Left colon (tissue), 2 donors: ENCODE data around the gene ZPBP. TPM values are rescaled to one million over a fixed set of nuclear protein-coding genes. Genes with fewer than 3 reads are reported as not detected.
A peak's percentile ranks its signal among the peaks of the same experiment; 100 is the strongest.

Experiments
- ATAC-seq: fragments of 200-7000 bp; cut with Tn5 transposase; one replicate; pipeline ENCODE4 v1.9.1; 2020; ENCODE audit warnings: mild to moderate bottlenecking, moderate library complexity
- DNase-seq, 2 donors: peaks; one replicate each; pipeline ENCODE4 v3.0.0-alpha.2; 2020
- intact Hi-C, 2 donors: fragments of 100-400 bp; cut with DNase I in 1 of 2; cut with micrococcal nuclease in 1 of 2; formaldehyde crosslinking; loops; one replicate each; pipeline versions ENCODE4 v1.11.2 to v1.14.0; 2022; cut with DNase I, micrococcal nuclease
- long read RNA-seq: library from polyadenylated mRNA; unstranded; transcript quantifications from one replicate; pipeline ENCODE4 v2.0.0, GENCODE V29; 2021
- total RNA-seq, 2 donors: library from RNA; stranded (reverse); fragmentation: NEBNext Ultra II Directional; extraction: Animal tissue kit (Norgen Biotek cat#: 25700); gene quantifications; one replicate each; pipeline ENCODE4 v1.2.1, GENCODE V29; 2021
- donor health status: DM: no; HTN: no; CAD: no.
- donor health status: DM: yes; HTN: yes; CAD: no.

Gene ZPBP, protein sequence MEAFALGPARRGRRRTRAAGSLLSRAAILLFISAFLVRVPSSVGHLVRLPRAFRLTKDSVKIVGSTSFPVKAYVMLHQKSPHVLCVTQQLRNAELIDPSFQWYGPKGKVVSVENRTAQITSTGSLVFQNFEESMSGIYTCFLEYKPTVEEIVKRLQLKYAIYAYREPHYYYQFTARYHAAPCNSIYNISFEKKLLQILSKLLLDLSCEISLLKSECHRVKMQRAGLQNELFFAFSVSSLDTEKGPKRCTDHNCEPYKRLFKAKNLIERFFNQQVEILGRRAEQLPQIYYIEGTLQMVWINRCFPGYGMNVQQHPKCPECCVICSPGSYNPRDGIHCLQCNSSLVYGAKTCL
- total RNA-seq = not detected
- long read RNA-seq = 0 reads

DNA sequence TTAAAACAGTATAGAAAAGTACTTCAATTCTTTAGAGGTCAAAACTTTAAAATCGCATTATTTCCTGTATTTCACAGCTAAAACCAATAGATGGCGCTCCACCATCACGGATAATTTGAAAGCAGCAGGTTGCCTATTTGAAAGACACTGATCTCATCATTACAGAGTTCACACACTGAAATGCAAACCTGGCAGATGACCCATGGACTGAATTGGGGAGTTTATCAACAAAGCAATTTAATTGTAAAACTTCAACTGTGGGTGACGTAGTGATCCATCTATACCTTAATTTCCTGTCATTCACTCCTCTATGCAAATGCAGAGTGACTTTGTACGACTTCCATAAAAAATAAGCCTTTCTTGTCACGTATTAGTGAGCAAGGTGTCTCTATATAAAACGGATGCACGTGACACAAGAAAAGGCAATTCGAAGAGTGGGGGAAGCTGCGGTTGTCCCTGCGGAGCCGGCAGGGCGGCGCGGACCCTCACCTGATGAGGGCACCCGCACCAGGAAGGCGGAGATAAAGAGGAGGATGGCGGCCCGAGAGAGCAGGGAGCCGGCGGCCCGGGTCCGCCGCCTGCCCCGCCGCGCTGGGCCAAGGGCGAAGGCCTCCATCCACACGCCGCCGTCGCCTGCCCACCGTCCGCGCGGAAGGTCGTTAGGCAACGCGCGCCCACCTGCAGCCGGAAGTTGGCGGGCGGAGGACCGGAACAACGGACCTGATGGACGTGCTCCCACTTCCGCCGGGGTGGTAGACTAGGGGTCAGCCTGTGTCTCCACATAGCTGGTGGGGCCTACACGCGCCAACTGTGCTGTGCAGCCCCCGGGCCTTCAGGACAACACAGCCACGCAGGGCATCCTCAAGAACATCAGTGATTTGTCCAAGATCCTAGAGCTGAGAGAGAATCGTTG, at the start of gene ZPBP:
ZPBP (minus strand) TSS at position 668 of the 913 bp plus-strand sequence; CDS start at position 616, 52 bp downstream.
- DNase-seq (peak in 1 of 2 donors; percentile 34), ATAC-seq (peak; percentile 79)
- intact Hi-C loops = loop anchor here in 1 of 2 donors (10.0 kb wide), 1 partner anchor 1072 kb away; no protein-coding TSS in a partner anchor

DNA sequence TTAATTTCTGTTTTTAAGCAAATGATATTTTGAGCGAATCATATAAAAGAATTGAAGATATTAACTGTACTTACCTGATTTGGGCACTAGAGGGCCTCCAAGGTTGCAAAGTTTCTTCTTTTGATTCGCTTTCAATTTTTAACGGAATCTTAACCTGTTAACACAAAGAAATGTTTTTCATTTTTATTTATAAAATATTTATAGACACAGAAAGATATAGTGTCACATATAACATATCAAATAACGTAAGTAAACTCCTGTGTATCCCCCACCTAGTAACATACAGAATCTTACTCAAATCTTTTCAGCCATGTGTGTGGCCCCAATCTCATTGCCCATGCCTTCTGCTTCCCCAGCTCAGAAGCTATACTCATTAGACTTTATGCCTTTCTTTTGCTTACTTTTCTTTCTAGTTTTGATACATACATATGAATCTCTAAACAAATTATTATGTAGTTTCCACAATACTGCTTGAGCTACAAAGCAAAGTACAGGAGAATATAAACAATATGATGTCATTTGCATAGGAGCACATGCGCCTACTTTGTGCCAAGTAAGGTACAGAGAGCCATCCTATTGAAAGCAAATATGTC, 49.5 kb upstream of the ZPBP start:
- DNase-seq (no peak), ATAC-seq (no peak)
- intact Hi-C loops = loop anchor here in 1 of 2 donors (5.0 kb wide), 2 partner anchors 275 to 925 kb away; no protein-coding TSS in a partner anchor

- no peak for DNase-seq
- ATAC-seq = no peak
- intact Hi-C loops = loop anchor here in 1 of 2 donors (5.0 kb wide), 2 partner anchors 275 to 925 kb away; no protein-coding TSS in a partner anchor
Observed at GRCh38 chr7:50141854-50142253, 48.8 kb upstream of the ZPBP start.

GRCh38 chr7:50141131-50141530, 48.1 kb upstream of the ZPBP start:
- DNase-seq (no peak), ATAC-seq (no peak)
- intact Hi-C loops = loop anchor here in 1 of 2 donors (5.0 kb wide), 2 partner anchors 276 to 926 kb away; no protein-coding TSS in a partner anchor

- DNase-seq = no peak
- no peak for ATAC-seq
- intact Hi-C loops = loop anchor here in 1 of 2 donors (5.0 kb wide), 2 partner anchors 277 to 927 kb away; no protein-coding TSS in a partner anchor
Observed at GRCh38 chr7:50140688-50141087, 47.6 kb upstream of the ZPBP start.

- no peak for ATAC-seq
- DNase-seq = no peak
- intact Hi-C loops = no loop called here
Observed at GRCh38 chr7:50138101-50138500, 45.1 kb upstream of the ZPBP start.

DNA sequence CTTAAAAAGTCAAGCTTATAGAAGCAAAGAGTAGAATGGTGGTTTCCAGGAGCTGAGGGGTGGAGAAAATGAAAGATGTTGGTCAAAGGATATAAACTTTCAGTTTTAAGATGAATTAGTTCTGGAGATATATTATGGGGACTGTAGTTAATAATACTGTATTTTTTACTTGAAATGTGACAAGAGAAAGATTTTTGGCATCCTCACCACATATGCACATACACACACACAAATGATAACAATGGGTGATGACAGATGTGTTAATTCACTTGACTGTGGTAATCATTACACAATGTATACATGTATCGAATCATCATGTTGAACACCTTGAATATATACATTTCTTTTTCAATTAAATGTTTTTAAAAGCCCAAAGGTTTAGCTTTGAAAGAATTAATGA, 32.7 kb upstream of the ZPBP start:
- ATAC-seq (no peak), DNase-seq (no peak)
- intact Hi-C loops = no loop called here

DNA sequence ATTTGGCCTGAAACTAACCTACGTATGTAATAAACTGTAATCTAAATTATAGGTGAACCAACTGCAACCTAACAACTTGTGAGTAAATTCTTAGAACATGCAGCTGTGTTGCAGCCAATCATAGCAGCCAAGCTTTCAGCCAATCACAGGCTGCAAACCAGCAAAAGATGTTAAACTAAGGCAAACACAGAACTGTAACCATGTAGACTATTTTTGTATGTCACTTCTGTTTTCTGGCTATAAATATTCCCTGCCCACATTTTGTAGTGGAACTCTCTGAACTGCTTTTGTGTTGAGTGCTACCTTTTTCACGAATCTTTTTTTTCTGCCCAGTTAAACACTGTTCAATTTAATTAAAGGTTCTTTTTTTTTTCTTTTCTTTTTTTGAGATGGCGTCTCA, 28.2 kb upstream of the ZPBP start:
- intact Hi-C loops = no loop called here
- no peak for DNase-seq
- no peak for ATAC-seq

GRCh38 chr7:50119815-50120637, 27.0 kb upstream of the ZPBP start:
- ATAC-seq (no peak), DNase-seq (no peak)
- intact Hi-C loops = no loop called here

- no peak for ATAC-seq
Observed at GRCh38 chr7:50112250-50112649, 19.2 kb upstream of the ZPBP start.

GRCh38 chr7:50101873-50102272, 8.8 kb upstream of the ZPBP start:
- DNase-seq (no peak), ATAC-seq (no peak)
- intact Hi-C loops = no loop called here

More at GRCh38 chr7:50112250-50112649, 19.2 kb upstream of the ZPBP start:
- intact Hi-C loops = no loop called here
- DNase-seq = no peak

DNA sequence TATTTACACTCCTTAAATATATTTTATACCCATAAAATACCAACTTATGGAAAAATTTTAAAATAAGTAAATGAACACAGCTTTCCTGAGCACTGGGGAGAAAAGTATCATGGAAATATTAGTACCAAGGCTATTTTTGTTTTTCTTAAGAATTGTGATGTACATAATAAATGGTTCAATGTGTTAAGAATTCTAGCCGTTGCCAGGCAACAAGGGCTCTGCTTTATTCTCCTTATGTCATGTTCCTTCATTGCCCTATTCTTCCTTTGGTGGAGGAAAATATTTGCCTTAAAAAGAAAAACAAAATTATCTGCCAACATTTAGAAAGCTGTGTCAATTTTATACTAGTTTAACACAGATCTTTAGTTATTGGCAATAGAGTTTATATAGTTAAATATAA, 2.6 kb upstream of the ZPBP start:
- intact Hi-C loops = loop anchor here in 1 of 2 donors (10.0 kb wide), 1 partner anchor 1069 kb away; no protein-coding TSS in a partner anchor
- no peak for DNase-seq

GRCh38 chr7:50088463-50089129, 4.5 kb downstream of the ZPBP start:
- no peak for ATAC-seq
- no peak for DNase-seq
- intact Hi-C loops = no loop called here

More for the DNA sequence above, 2.6 kb upstream of the ZPBP start:
- ATAC-seq = no peak

DNA sequence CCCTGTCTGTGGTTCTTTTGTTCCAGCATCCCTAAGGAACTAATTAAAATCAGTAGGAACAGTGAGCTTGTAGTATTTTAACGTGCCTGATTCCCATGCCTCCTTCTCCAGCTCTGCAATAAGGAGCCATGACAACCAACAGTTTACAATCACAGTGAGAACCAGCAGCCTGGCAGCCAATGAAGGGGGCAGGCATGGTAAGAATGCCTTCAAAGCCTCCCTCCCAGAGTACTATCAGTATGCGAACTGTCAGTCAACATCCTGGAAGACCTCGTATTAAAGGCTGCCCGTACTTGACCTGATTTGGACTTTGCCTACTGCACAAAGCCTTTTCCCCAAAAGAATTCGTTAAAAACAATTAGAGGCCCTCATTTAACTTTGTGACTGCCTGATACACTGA, 7.7 kb downstream of the ZPBP start:
- DNase-seq = no peak
- no peak for ATAC-seq
- intact Hi-C loops = no loop called here

- DNase-seq (no peak), ATAC-seq (no peak)
- intact Hi-C loops = no loop called here
Observed at GRCh38 chr7:50073093-50073492, 20.0 kb downstream of the ZPBP start.

DNA sequence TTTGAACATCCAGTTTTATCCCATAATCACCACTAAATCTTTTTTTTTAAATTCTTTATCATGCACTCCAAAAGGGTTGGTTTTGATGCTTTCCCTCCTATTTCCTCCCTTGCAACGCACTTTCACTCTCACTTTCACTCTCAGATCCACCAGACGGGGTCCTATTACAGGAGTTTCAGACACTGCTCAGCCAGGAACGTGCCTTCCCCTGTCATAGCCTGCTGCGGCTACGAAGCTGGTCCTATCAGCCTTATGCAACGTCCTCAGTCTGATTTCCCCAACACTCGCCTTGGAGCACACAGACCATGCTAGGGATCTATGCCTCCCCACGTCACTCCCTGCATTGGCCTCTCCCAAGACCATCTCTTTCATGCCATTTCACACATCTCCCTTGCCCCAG, 23.4 kb downstream of the ZPBP start:
- ATAC-seq (peak; percentile 64), DNase-seq (peak; percentile 23 to 29)
- intact Hi-C loops = no loop called here

- DNase-seq (peak; percentile 27 to 44), ATAC-seq (peak; percentile 85)
Observed at GRCh38 chr7:50068850-50069551, 24.0 kb downstream of the ZPBP start.

More at GRCh38 chr7:50068850-50069551, 24.0 kb downstream of the ZPBP start:
- intact Hi-C loops = no loop called here
